ENCODE measurements around the gene PHF2.
A peak's percentile ranks its signal among the peaks of the same experiment; 100 is the strongest.

The PHF2 gene

GRCh38 chr9:93569621-93570174 lies 6.7 kb upstream of the PHF2 start:
- no peak for DNase-seq

DNA sequence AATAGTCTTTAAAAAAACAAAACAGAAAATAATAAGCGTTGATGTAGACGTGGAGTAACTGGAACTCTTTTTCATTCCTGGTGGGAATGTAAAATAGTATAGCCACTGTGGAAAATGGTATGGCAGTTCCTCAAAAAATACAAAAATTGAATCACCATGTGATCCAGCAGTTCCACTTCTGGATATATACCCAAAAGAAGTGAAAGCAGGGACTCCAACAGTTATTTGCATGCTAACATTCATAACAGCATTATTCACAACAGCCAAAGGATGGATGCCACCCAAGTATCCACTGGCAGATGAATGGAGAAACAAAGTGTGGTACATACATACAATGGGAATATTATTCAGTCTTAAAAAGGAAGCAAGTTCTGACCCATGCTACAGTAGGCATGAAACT lies 4.2 kb upstream of the PHF2 start:
- DNase-seq = no peak

DNA sequence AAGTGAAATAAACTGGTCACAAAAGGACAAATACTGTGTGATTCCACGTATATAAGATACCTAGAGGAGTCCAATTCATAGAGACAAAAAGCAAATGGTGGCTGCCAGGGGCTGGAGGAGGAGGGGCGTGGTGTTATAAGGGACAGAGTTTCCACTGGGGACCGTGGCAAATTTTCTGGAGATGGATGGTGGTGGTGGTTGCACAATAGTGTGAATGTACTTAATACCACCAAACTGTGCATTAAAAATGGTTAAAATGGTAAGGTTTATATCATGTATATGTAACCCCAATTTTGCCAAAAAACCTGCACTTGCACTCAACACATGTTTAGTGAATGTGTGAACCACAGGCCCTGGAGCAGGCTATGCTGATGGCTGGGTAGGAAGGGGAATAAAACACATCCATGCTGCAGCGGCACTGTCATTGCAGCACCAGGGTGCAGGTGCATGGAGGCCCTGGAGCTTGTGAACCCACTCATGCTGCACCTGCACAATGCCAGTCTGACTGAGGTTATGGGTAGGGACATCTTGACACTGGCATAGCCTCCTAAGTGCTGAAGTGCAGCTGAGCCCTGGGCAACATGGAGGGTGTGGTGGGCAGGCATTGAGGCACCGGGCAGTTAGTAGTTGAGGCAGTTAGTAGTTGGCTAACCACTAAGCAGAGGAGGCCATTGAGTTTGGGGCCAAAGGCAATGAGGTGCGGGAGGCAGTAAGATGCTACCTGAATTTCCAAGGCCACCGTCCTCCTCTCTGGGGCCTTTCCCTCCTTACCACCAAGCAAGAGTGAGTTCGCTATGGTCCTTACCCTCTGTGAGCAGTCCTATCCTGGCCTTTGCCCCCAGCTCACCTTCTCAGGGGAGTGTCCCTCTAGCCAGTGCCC lies 3.5 kb upstream of the PHF2 start:
- DNase-seq = no peak

DNA sequence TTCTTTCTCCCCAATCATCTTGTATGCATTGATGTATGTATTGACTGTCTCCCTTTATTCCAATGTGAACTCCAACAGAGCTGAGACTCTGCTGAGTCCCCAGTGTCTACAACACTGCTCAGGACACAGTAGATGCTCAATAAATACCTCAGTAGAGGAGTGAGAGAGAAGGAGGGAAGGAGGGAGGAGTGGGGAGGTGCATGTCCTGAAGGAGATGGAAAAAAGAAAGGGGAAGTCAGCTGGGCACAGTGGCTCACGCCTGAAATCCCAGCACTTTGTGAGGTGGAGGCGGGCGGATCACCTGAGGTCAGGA lies 2.9 kb upstream of the PHF2 start:
- DNase-seq = no peak

- DNase-seq = no peak
These were observed 2.1 kb upstream of the PHF2 start for GRCh38 chr9:93574091-93574899.

GRCh38 chr9:93574900-93575795 lies 1.2 kb upstream of the PHF2 start:
- DNase-seq = no peak

GRCh38 chr9:93575796-93576257 lies 557 bp upstream of the PHF2 start:
- peak; percentile 30 for DNase-seq

- DNase-seq = peak; percentile 28
These were observed 942 bp downstream of the PHF2 start for GRCh38 chr9:93577078-93577974.

DNA sequence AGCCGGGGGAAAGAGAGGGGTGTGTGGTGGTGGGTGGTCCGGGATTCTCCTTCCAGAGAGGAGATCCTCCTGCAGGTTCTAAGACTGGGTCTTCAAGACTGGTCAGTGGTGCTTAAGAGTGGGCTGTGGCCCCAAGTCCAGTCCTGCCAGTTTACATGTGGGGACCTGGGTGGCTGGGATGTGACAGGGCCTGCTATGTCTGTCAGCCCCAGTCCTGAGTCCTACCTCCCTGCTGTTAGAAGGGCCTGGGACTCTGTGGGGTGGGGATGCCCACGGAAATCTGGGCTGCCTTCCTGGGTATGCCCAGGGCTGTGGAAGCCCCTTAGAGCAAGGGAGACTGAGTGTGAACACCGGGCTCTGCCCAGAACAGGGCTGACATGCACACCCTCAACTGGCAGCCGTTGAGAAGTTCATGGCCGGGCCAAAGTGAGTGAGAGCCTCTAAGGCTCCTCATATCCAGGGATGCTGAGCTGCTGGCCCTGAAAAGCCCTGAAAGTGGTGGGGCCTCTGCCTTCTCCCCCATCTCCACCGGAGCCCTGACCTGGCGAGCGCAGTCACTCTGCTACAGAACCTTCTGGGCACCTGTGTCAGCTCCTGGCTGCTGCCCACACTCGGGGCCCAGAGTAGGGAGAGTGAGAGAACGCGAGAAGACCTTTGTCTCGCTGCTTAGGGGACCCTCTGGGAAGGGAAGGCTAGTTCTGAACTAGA lies 1.7 kb downstream of the PHF2 start:
- no peak for DNase-seq

DNA sequence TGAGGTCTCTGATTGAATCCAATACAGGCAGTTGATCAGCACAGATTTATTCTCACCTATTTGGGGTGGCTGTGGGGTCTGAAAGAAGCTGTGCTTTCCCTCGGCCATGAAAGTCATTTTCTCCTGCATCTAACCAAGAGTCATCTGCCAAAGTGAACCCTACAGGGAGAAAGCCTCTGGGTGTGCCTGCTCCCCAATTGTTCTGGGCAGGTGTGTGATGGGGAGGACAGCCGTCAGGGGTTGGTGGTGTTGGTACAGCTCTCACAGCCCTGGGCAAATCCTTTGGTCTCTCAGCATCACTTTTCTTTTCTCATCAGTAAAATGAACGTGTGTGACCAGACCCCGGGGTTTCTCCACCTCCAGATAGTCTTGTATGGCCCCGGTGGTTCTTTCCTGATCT lies 2.5 kb downstream of the PHF2 start:
- DNase-seq = no peak

DNA sequence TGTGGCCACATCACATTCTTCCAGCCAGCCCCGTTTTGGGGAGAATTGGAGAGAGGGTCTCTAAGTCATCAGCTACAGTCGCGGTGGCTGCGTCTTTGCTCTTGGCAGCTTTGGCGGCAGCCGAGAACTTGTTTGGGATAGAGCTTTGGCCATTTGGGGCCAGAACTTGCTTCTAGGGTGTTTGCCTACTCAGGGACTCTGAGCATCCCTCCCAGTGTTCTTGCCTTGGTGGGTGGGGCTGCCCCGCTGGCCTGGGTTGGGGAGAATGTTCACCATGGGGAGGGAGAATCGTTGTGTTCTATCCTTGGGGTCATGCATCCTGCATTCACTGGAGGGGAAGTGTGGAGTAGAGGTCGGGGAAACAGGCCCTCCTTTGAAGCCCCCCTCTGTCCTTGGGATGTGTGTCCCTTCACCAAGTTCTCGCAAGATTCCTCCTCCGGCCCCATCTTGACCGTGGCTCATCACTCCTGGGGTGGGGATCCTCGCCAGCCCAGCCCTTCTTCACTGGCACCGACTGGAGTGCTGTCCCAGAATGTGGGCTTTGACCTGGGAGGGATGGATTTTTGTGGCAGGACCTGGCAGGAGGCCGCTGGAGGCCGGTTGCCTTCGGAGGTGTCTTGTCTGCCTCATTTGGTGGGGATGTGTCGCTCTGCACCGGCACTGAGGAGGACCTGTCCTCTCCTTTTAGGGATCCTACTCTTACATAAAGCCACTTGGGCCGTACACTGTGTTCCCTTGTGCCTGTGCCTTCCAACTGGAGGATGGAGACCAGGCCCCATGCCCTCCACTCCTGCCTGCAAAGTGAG lies 3.5 kb downstream of the PHF2 start:
- no peak for DNase-seq

DNA sequence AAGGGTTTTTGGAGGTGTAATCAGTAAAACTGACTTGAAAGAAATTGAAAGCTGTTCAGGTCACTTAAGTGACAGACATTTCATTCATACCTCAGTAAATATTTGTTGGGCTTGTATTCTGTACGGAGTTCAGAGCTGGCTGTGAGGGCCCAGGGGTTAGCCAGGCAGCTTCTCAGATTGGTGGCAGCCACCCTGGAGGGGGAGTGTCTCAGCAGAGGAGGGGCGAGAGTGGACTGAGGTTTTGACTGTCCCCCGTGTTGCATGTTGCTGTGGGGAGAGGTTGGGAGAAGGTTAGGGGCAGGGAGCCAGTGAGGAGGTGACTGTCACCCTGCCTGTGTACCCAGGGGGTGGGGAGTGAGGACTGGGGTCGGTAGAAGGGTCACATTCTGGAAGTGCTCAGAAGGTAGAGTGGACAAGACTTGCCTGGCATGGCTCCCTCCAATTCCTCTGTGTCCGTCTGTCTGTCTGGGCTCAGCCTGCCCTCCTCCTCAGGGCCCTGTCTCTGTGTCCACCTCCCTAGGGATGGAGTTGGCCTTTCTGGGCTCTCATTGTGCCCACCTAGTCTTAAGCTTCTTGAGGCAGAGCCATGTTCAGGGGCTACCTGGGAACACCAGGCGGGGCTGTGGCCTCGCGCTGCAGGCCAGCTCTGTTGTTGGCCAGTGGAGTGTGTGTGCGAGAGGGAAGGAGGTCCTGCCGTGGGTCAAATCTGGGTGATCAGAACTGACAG lies 4.4 kb downstream of the PHF2 start:
- DNase-seq = peak; percentile 27

DNA sequence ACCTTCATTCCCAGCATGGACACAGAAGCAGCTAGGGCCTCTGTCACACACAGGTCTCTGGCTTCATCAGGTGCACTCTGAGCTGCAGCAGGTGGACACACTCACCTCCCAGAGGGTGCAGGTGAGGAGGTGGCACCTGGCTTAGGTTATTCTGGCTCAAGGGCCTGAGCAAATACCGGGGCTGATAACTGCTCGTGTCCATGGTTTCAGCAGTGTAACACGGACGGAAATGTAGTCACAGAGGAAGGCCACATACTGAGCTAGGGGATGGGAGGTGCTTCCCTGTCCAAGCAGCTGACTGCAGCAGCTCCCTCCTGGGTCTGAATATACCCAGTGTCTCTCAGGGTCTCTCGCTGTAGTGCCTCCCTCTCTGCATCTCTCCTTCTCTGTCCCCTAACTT lies 5.7 kb downstream of the PHF2 start:
- DNase-seq = peak; percentile 97

GRCh38 chr9:93582550-93582949 lies 6.2 kb downstream of the PHF2 start:
- DNase-seq = no peak

DNA sequence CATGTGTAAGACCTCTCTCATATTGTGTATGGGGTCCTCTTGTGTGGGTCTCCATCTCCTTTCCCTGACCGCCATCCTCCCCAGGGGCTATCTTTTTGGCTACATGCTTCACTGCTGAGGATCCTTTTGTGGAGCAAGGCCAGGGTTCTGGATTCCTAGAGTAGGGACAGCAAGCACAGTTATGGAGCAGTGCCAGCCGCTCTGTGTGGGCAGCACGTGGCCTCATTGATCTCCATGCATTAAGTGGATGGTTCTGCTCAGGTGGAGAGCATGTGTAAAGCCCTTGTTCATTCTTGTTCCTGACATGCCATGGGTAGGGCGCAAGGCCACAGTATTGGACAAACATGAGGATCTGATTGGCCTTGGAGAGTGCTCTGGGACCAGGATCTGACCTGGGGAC lies 8.9 kb downstream of the PHF2 start:
- DNase-seq = no peak

DNA sequence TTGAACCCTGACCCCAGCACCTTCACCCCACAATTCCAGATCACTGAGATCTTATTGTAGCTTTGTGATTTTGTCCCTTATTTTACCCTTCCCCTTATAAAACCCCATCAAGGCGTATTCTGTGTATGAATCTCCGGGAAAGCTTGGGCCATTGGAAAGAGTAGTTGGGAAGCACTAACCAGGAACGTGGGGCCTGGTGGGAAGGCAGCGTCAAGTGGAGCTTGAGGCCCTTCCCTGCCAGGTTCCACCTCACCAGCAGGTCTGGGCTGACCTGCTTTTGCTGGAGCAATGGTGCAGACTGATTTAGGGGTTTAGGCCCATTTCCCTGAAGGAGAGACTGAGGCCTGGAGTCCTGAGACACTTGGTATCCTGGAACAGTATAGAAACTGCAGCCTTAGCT lies 9.3 kb downstream of the PHF2 start:
- no peak for DNase-seq

DNA sequence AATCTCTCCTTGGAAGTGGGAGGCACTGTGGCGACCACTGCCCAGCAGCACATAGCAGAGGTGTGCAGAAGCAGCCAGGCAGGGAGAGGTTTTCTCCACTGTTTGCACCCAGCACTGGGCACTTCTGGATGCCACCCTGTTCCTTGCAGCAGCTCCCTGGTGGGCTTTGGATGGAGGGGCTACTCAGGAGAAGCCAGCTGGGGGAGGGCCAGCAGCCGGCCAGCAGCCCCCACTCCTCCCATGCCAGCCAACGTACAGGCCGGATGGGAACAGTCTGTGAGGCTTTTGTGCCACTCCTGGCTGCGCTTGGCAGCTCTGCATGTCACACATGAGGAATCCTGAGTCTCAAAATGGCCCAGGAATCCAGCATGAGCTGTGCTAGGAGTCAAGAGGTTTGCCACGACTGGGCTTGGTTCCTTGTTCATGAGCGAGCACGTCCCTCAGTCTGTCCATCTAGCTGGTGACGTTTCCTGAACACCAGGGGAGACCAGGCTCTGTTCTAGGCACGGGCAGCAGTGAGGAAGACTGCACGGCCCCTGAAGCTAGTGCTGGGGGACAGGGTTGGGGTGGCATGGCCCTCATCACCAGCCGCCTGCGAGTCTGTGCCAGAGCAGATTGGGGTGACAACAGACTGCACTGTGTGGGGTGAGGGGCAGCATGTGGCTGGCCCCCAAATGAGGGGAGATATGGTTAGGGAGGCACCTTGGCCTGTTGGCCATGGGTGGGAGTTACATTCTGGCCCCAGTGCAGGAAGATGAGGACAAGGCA lies 10.1 kb downstream of the PHF2 start:
- DNase-seq = no peak

- DNase-seq = no peak
These were observed 10.9 kb downstream of the PHF2 start for GRCh38 chr9:93587284-93587650.
